CD14-positive monocyte (primary cell): Measurements from ENCODE around the gene IL21. TPM values are rescaled to one million over a fixed set of nuclear protein-coding genes. Genes with fewer than 3 reads are reported as not detected.

Experiments
- DNase-seq, 3 donors: peaks; one replicate each; pipeline ENCODE4 v3.0.0-alpha.2; 2011 to 2022
- H2AFZ ChIP-seq: 2 replicates; pipeline ENCODE4 v1.6.0; 2012; ENCODE audit warnings: mild to moderate bottlenecking, low read depth, low read length, inconsistent platforms; ENCODE audit not compliant: insufficient read depth, poor library complexity, severe bottlenecking
- H3K27ac ChIP-seq, 2 donors: 1 replicate in 1 of 2; 2 replicates in 1 of 2; pipeline ENCODE4 v1.5.1; 2012 to 2013; ENCODE audit warnings: low read length in 2 of 2, control low read depth in 1 of 2, inconsistent platforms in 1 of 2, low read depth in 1 of 2, mild to moderate bottlenecking in 1 of 2
- H3K27me3 ChIP-seq, 2 donors: one replicate each; pipeline versions ENCODE4 v1.6.0 to v1.6.1; 2011 to 2013; ENCODE audit warnings: low read length in 2 of 2; ENCODE audit not compliant: control insufficient read depth in 2 of 2, insufficient read depth in 2 of 2
- H3K36me3 ChIP-seq, 2 donors: replicated peaks in 1 of 2; 1 replicate in 1 of 2; 2 replicates in 1 of 2; pipeline versions ENCODE4 v1.5.1 to v1.6.1; 2012 to 2013; ENCODE audit warnings: low read length in 2 of 2, control low read depth in 1 of 2, inconsistent platforms in 1 of 2, mild to moderate bottlenecking in 1 of 2; ENCODE audit not compliant: insufficient read depth in 2 of 2, control insufficient read depth in 1 of 2
- H3K4me1 ChIP-seq, 2 donors: 1 replicate in 1 of 2; 2 replicates in 1 of 2; pipeline versions ENCODE4 v1.5.1 to v1.6.1; 2012 to 2013; ENCODE audit warnings: low read length in 2 of 2, control low read depth in 1 of 2, inconsistent platforms in 1 of 2, mild to moderate bottlenecking in 1 of 2, moderate library complexity in 1 of 2; ENCODE audit not compliant: insufficient read depth in 2 of 2, control insufficient read depth in 1 of 2
- H3K4me2 ChIP-seq: replicated peaks from 2 replicates; pipeline ENCODE3; 2012; ENCODE audit warnings: low read length, moderate library complexity, mild to moderate bottlenecking; ENCODE audit not compliant: poor library complexity, severe bottlenecking; ENCODE audit errors: extremely low read depth
- H3K4me3 ChIP-seq, 3 experiments: fragments of 200-600 bp in 1 of 3; sonication (generic) in 1 of 3; replicated peaks in 1 of 3; 1 replicate in 2 of 3; 2 replicates in 1 of 3; pipeline ENCODE4 v1.5.1; 2011 to 2013; ENCODE audit warnings: low read length in 3 of 3, mild to moderate bottlenecking in 3 of 3, control low read depth in 2 of 3, low read depth in 2 of 3, inconsistent platforms in 1 of 3, moderate library complexity in 1 of 3
- H3K79me2 ChIP-seq: 2 replicates; pipeline ENCODE4 v1.6.0; 2012; ENCODE audit warnings: mild to moderate bottlenecking, control low read depth, inconsistent platforms, low read length, moderate library complexity; ENCODE audit not compliant: insufficient read depth
- H3K9ac ChIP-seq: 2 replicates; pipeline ENCODE4 v1.6.0; 2017; ENCODE audit warnings: low read length, mild to moderate bottlenecking; ENCODE audit not compliant: insufficient read depth, poor library complexity, severe bottlenecking
- H3K9me3 ChIP-seq, 2 donors: replicated peaks in 1 of 2; 1 replicate in 1 of 2; 2 replicates in 1 of 2; pipeline versions ENCODE4 v1.5.1 to v1.6.1; 2012 to 2013; ENCODE audit warnings: low read length in 2 of 2, control low read depth in 1 of 2; ENCODE audit not compliant: control insufficient read depth in 1 of 2, insufficient read depth in 1 of 2
- H4K20me1 ChIP-seq: 2 replicates; pipeline ENCODE4 v1.6.0; 2012; ENCODE audit warnings: mild to moderate bottlenecking, low read length, control low read depth, moderate library complexity; ENCODE audit not compliant: insufficient read depth
- H3K27ac Mint-ChIP-seq, 7 donors: one replicate each; pipeline ENCODE4 v1.8.0; 2020; ENCODE audit warnings: mild to moderate bottlenecking in 7 of 7, mixed read lengths in 7 of 7, moderate library complexity in 6 of 7, inconsistent platforms in 2 of 7
- H3K27me3 Mint-ChIP-seq, 3 donors: one replicate each; pipeline ENCODE4 v1.8.0; 2021 to 2022; ENCODE audit warnings: low read depth in 3 of 3, mild to moderate bottlenecking in 3 of 3, mixed read lengths in 3 of 3, moderate library complexity in 3 of 3, inconsistent platforms in 1 of 3
- H3K36me3 Mint-ChIP-seq, 2 donors: one replicate each; pipeline ENCODE4 v1.8.0; 2020; ENCODE audit warnings: mixed read lengths in 2 of 2, inconsistent platforms in 1 of 2, mild to moderate bottlenecking in 1 of 2
- H3K4me1 Mint-ChIP-seq: one replicate; pipeline ENCODE4 v1.8.0; 2020; ENCODE audit warnings: mild to moderate bottlenecking, mixed read lengths
- H3K4me3 Mint-ChIP-seq, 2 donors: one replicate each; pipeline ENCODE4 v1.8.0; 2020; ENCODE audit warnings: mild to moderate bottlenecking in 2 of 2, mixed read lengths in 2 of 2, moderate library complexity in 1 of 2
- H3K9me3 Mint-ChIP-seq, 7 donors: one replicate each; pipeline ENCODE4 v1.8.0; 2020 to 2022; ENCODE audit warnings: mixed read lengths in 7 of 7, mild to moderate bottlenecking in 6 of 7, moderate library complexity in 6 of 7, inconsistent platforms in 2 of 7
- CTCF ChIP-seq: fragments of 200-600 bp; IDR thresholded peaks from one replicate; pipeline ENCODE4 v1.8.0; 2022; ENCODE audit warnings: antibody characterized with exemption, mild to moderate bottlenecking
- WGBS: methylation state at CpG from one replicate; pipeline ENCODE4 v1.1.5; 2013; ENCODE audit warnings: missing lambda C conversion rate; ENCODE audit not compliant: insufficient coverage; 5-methylcytosine and 5-hydroxymethylcytosine counted together
- intact Hi-C, 2 donors: fragments of 100-400 bp; cut with micrococcal nuclease; formaldehyde crosslinking; loops; one replicate each; pipeline versions ENCODE4 v1.15.0 to v1.15.1; 2023
- polyA plus RNA-seq, 3 donors: library from polyadenylated mRNA; depleted of rRNA in 1 of 3; unstranded in 2 of 3; stranded (reverse) in 1 of 3; fragments of 300-500 nt in 2 of 3; fragments of >200 nt in 1 of 3; fragmentation: Illumina TruSeq in 2 of 3; gene quantifications; 1 replicate in 2 of 3; 2 replicates in 1 of 3; pipeline ENCODE4 v1.2.3, GENCODE V29; 2012 to 2021

IL21 gene
- polyA plus RNA-seq, 3 donors = not detected

GRCh38 chr4:122606364-122607043 is 14.4 kb downstream of the IL21 start:
- intact Hi-C loops = no loop called here
- Histone ChIP-seq H2AFZ (no peak overlapping the region), H3K27me3 (peaks cover 18 to 20% of the 10 kb centered on the region in 2 donors), H4K20me1 (no peaks in the 10 kb centered on the region), H3K9me3 (no peaks in the 10 kb centered on the region), H3K36me3 (no peaks in the 10 kb centered on the region), H3K27ac (no peak overlapping the region), H3K4me2 (no peak overlapping the region), H3K79me2 (no peaks in the 10 kb centered on the region), H3K9ac (no peak overlapping the region), H3K4me3 (no peak overlapping the region), H3K4me1 (peaks cover 0 to 2% of the 10 kb centered on the region in 2 donors)
- no peaks in the 10 kb centered on the region for H3K9me3 Mint-ChIP-seq
- peaks cover 6% of the 10 kb centered on the region for H3K4me1 Mint-ChIP-seq
- 95% methylated on average over 4 of the region's 4 CpGs for WGBS
- no peak overlapping the region for H3K27ac Mint-ChIP-seq
- no peaks in the 10 kb centered on the region for H3K36me3 Mint-ChIP-seq
- H3K4me3 Mint-ChIP-seq = no peak overlapping the region
- no peak for DNase-seq
- peaks cover 11 to 29% (median 15%) of the 10 kb centered on the region in 3 donors for H3K27me3 Mint-ChIP-seq
- no peak for TF ChIP-seq CTCF

- no peak overlapping the region for H2AFZ ChIP-seq
- no peak for TF ChIP-seq CTCF
- H3K36me3 ChIP-seq = no peaks in the 10 kb centered on the region
- no peaks in the 10 kb centered on the region for H3K9me3 Mint-ChIP-seq
- intact Hi-C loops = no loop called here
- no peak overlapping the region for H3K4me2 ChIP-seq
- no peaks in the 10 kb centered on the region for H3K9me3 ChIP-seq
- no peak overlapping the region for H3K4me3 Mint-ChIP-seq
- WGBS = 83% methylated on average over 1 of the region's 1 CpG
- H3K27ac Mint-ChIP-seq = no peak overlapping the region
- no peak for DNase-seq
- no peaks in the 10 kb centered on the region for H3K4me1 ChIP-seq
- H3K36me3 Mint-ChIP-seq = no peaks in the 10 kb centered on the region
- peaks cover 40% of the 10 kb centered on the region in 2 donors for H3K27me3 ChIP-seq
- H4K20me1 ChIP-seq = no peaks in the 10 kb centered on the region
- H3K4me1 Mint-ChIP-seq = no peaks in the 10 kb centered on the region
- H3K27ac ChIP-seq = no peak overlapping the region
- H3K9ac ChIP-seq = no peak overlapping the region
- H3K27me3 Mint-ChIP-seq = peaks cover 20 to 50% (median 34%) of the 10 kb centered on the region in 3 donors
- no peak overlapping the region for H3K4me3 ChIP-seq
- H3K79me2 ChIP-seq = no peaks in the 10 kb centered on the region
Measured at GRCh38 chr4:122604146-122604545, 16.7 kb downstream of the IL21 start.
